BE2C (cell line): ENCODE results near the gene LIN9.

Experiments used
- DNase-seq: peaks from one replicate; pipeline ENCODE4 v3.0.0-alpha.2; 2020
- H3K27me3 ChIP-seq: fragments of 250-450 bp; sonication (Bioruptor Pico); 2 replicates; pipeline ENCODE4 v1.5.1; 2020; ENCODE audit warnings: mild to moderate bottlenecking
- H3K36me3 ChIP-seq: fragments of 250-450 bp; sonication (Bioruptor Pico); 2 replicates; pipeline ENCODE4 v1.5.1; 2020; ENCODE audit warnings: mild to moderate bottlenecking
- H3K4me1 ChIP-seq: fragments of 250-450 bp; sonication (Bioruptor Pico); 2 replicates; pipeline ENCODE4 v1.5.1; 2020
- H3K4me3 ChIP-seq: 2 replicates; pipeline ENCODE4 v1.5.1; 2011; ENCODE audit warnings: low read depth, low read length
- H3K9me3 ChIP-seq: fragments of 250-450 bp; sonication (Bioruptor Pico); 2 replicates; pipeline ENCODE4 v1.5.1; 2020
- CTCF ChIP-seq: IDR thresholded peaks from 2 replicates; pipeline ENCODE4 v1.5.1; 2012; ENCODE audit warnings: mild to moderate bottlenecking, low read depth, low read length

Gene LIN9

DNA sequence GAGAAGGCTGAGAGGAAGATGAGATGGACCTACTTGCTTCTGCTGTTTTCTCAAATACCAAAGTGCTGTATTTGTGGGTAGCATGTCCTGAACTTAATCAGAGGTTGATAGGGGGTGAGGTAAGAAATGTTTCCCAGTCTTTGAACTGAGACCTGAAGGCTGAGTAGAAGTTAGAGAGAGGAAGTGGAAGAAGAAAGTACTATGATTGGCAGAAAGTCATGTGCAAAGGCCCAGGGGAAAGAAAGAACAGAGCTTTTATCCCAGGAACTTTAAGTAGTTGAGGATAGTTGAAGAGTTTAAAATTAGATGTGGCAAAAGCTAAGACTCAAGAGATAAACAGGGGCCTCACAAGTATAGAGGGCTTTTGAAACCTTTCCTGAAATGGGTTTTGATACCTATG lies 15.5 kb upstream of the LIN9 start:
- no peaks in the 10 kb centered on the region for H3K4me1 ChIP-seq
- no peaks in the 10 kb centered on the region for H3K9me3 ChIP-seq
- H3K4me3 ChIP-seq: no peak overlapping the region
- H3K27me3 ChIP-seq: no peaks in the 10 kb centered on the region
- DNase-seq: no peak
- no peak for TF ChIP-seq CTCF
- no peaks in the 10 kb centered on the region for H3K36me3 ChIP-seq

GRCh38 chr1:226322986-226323385 lies 14.0 kb upstream of the LIN9 start:
- Histone ChIP-seq H3K27me3 (no peaks in the 10 kb centered on the region), H3K36me3 (no peaks in the 10 kb centered on the region), H3K4me1 (no peaks in the 10 kb centered on the region), H3K9me3 (no peaks in the 10 kb centered on the region), H3K4me3 (no peak overlapping the region)
- no peak for TF ChIP-seq CTCF
- DNase-seq: no peak

DNA sequence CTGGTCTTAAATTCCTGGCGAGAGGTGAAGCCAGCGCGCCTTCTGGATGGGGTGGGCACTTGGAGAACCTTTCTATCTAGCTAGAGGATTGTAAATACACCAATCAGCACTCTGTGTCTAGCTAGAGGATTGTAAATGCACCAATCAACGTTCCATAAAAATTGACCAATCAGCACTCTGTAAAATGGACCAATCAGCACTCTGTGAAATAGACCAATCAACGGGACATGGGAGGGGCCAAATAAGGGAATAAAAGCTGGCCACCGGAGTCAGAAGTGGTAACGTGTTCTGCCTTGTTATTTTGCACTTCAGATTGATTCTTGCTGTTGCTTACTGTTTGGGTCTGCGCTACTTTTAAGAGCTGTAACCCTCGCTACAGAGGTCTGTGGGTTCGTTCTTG lies 12.0 kb upstream of the LIN9 start:
- no peak overlapping the region for H3K4me3 ChIP-seq
- DNase-seq: no peak
- TF ChIP-seq CTCF: no peak

DNA sequence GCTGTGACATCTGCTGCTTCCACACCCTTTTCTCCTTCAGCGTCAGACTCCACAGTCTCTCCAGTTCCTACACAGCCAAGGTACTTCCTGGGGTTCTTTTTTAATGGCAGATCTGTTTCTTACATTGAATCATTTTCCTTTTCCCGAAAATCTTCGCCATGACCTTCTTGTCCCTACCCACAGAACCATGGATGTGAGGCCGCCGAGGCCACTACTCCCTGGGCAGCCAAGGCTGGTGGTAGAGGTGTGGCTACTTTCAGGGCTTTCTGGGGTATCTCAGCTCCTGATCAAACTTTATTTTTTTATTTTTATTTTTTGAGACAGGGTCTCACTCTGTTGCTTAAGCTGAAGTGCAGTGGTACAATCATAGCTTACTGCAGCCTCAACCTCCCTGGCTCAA lies 9.5 kb upstream of the LIN9 start:
- Histone ChIP-seq H3K9me3 (no peaks in the 10 kb centered on the region), H3K27me3 (0 out of 2 replicates have a peak, but pooled peaks cover 3% of the 10 kb centered on the region)
- no peak for TF ChIP-seq CTCF

More for the DNA sequence above, 12.0 kb upstream of the LIN9 start:
- Histone ChIP-seq H3K27me3 (no peaks in the 10 kb centered on the region), H3K36me3 (no peaks in the 10 kb centered on the region), H3K9me3 (no peaks in the 10 kb centered on the region), H3K4me1 (no peaks in the 10 kb centered on the region)

DNA sequence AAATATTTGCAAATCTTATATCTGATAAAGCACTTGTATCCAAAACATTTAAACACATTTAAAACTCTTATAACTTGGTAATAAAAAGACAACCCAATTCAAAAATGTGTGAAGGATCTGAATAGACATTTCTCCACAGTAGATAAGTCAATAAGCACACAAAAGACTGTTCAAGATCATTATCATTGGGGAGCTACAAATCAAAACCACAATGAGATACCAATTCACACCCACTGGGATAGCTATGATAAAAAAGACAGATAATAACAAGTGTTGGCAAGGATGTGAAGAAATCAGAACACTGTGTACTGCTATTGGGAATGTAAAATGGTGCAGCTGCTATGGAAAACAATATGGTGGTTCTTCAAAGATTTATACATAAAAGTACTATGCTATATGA lies 5.1 kb upstream of the LIN9 start:
- Histone ChIP-seq H3K36me3 (no peaks in the 10 kb centered on the region), H3K4me3 (no peak overlapping the region), H3K9me3 (no peaks in the 10 kb centered on the region), H3K27me3 (0 out of 2 replicates have a peak, but pooled peaks cover 3% of the 10 kb centered on the region), H3K4me1 (no peaks in the 10 kb centered on the region)
- DNase-seq: no peak
- TF ChIP-seq CTCF: no peak

More for the DNA sequence above, 9.5 kb upstream of the LIN9 start:
- Histone ChIP-seq H3K4me1 (no peaks in the 10 kb centered on the region), H3K36me3 (no peaks in the 10 kb centered on the region), H3K4me3 (no peak overlapping the region)
- DNase-seq: no peak

DNA sequence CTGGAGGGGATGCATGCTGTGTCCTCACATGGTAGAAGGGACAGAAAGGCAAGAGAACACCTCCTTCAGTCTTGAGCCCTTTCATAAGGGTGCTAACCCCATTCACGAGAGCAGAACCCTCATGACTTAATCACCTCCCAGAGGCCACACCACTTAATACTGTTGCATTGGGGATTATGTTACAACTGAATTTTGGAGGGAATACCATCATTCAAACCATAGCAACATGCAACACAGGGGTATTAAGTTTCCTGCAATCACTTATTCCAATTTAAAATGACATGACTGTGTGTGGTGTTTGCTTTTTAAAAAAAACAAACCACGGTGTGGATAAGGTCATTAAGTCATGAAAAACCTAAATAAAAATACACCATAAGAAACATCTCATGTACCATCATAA lies 3.1 kb upstream of the LIN9 start:
- Histone ChIP-seq H3K4me1 (no peaks in the 10 kb centered on the region), H3K27me3 (0 out of 2 replicates have a peak, but pooled peaks cover 3% of the 10 kb centered on the region), H3K36me3 (peaks cover 4% of the 10 kb centered on the region; the same call in 1 of the 2 replicates), H3K9me3 (no peaks in the 10 kb centered on the region), H3K4me3 (no peak overlapping the region)
- DNase-seq: no peak
- TF ChIP-seq CTCF: no peak
